ENCODE data around the gene DPP6.
A peak's percentile ranks its signal among the peaks of the same experiment; 100 is the strongest.
"Not testable (repeated sequence)": the region's sequence is repeated elsewhere in the genome, so short reads cannot be mapped to it uniquely, and the experiment has no call there.

Gene DPP6

GRCh38 chr7:154146707-154147038, 94.5 kb downstream of the DPP6 start:
- not testable (repeated sequence) for DNase-seq (ENCODE audit: low spot score); FAIRE-seq

GRCh38 chr7:154148791-154149516, 96.8 kb downstream of the DPP6 start:
- not testable (repeated sequence) for FAIRE-seq; DNase-seq (ENCODE audit: low spot score)

- not testable (repeated sequence) for DNase-seq (ENCODE audit: low spot score); FAIRE-seq
These were observed 98.5 kb downstream of the DPP6 start for GRCh38 chr7:154150656-154151055.

GRCh38 chr7:154151306-154151705, 99.1 kb downstream of the DPP6 start:
- not testable (repeated sequence) for DNase-seq (ENCODE audit: low spot score); FAIRE-seq

GRCh38 chr7:154155928-154156327, 103.7 kb downstream of the DPP6 start:
- not testable (repeated sequence) for DNase-seq (ENCODE audit: low spot score); FAIRE-seq

GRCh38 chr7:154162921-154163320, 110.7 kb downstream of the DPP6 start:
- not testable (repeated sequence) for FAIRE-seq; DNase-seq (ENCODE audit: low spot score)

GRCh38 chr7:154163642-154164041, 111.4 kb downstream of the DPP6 start:
- FAIRE-seq; DNase-seq (ENCODE audit: low spot score): not testable (repeated sequence)

- DNase-seq (ENCODE audit: low spot score): no peak
- no peak for FAIRE-seq
These were observed 114.9 kb downstream of the DPP6 start for GRCh38 chr7:154167051-154167450.

GRCh38 chr7:154167807-154168206, 115.6 kb downstream of the DPP6 start:
- DNase-seq (ENCODE audit: low spot score): no peak
- FAIRE-seq: no peak

- FAIRE-seq: no peak
- DNase-seq (ENCODE audit: low spot score): no peak
These were observed 119.2 kb downstream of the DPP6 start for GRCh38 chr7:154171422-154171821.

GRCh38 chr7:154172236-154172635, 120.0 kb downstream of the DPP6 start:
- FAIRE-seq (no peak), DNase-seq (ENCODE audit: low spot score) (no peak)

- DNase-seq (ENCODE audit: low spot score) (no peak), FAIRE-seq (no peak)
These were observed 125.4 kb downstream of the DPP6 start for GRCh38 chr7:154177584-154177983.

- peak; percentile 16 for DNase-seq (ENCODE audit: low spot score)
- FAIRE-seq: no peak
These were observed 126.7 kb downstream of the DPP6 start for GRCh38 chr7:154178895-154179294.

GRCh38 chr7:154183482-154183881, 131.3 kb downstream of the DPP6 start:
- FAIRE-seq: no peak
- no peak for DNase-seq (ENCODE audit: low spot score)

GRCh38 chr7:154183946-154184345, 131.7 kb downstream of the DPP6 start:
- DNase-seq (ENCODE audit: low spot score) (no peak), FAIRE-seq (no peak)

GRCh38 chr7:154186811-154187210, 134.6 kb downstream of the DPP6 start:
- DNase-seq (ENCODE audit: low spot score) (no peak), FAIRE-seq (no peak)

- no peak for DNase-seq (ENCODE audit: low spot score)
- no peak for FAIRE-seq
These were observed 136.1 kb downstream of the DPP6 start for GRCh38 chr7:154188330-154188729.

- FAIRE-seq (no peak), DNase-seq (ENCODE audit: low spot score) (no peak)
These were observed 143.1 kb downstream of the DPP6 start for GRCh38 chr7:154195266-154195665.

GRCh38 chr7:154198481-154198880, 146.3 kb downstream of the DPP6 start:
- DNase-seq (ENCODE audit: low spot score) (no peak), FAIRE-seq (no peak)

- FAIRE-seq (no peak), DNase-seq (ENCODE audit: low spot score) (no peak)
These were observed 148.0 kb downstream of the DPP6 start for GRCh38 chr7:154200241-154200640.

GRCh38 chr7:154202002-154202401, 149.8 kb downstream of the DPP6 start:
- no peak for DNase-seq (ENCODE audit: low spot score)
- no peak for FAIRE-seq

- no peak for FAIRE-seq
- DNase-seq (ENCODE audit: low spot score): no peak
These were observed 151.8 kb downstream of the DPP6 start for GRCh38 chr7:154204046-154204445.

GRCh38 chr7:154212861-154213260, 160.7 kb downstream of the DPP6 start:
- DNase-seq (ENCODE audit: low spot score) (no peak), FAIRE-seq (no peak)
